Activated T-helper 17 cell treated with anti-CD3 and anti-CD28 coated beads, Interleukin-2, amount 50 U/mL, for 72 hours (primary cell): Measurements from ENCODE around the gene PKP1. TPM values are rescaled to one million over a fixed set of nuclear protein-coding genes. Genes with fewer than 3 reads are reported as not detected.

ENCODE experiments used
- ATAC-seq: fragments of 150-1000 bp; cut with Tn5 transposase; replicated peaks from 2 replicates; pipeline ENCODE4 v1.10.0; 2021; ENCODE audit warnings: mild to moderate bottlenecking, moderate library complexity
- H3K27ac Mint-ChIP-seq: one replicate; pipeline ENCODE4 v1.8.0; 2022; ENCODE audit warnings: mixed read lengths
- H3K27me3 Mint-ChIP-seq: one replicate; pipeline ENCODE4 v1.8.0; 2022; ENCODE audit warnings: mixed read lengths
- H3K36me3 Mint-ChIP-seq: one replicate; pipeline ENCODE4 v1.8.0; 2022; ENCODE audit warnings: low read depth, mild to moderate bottlenecking, mixed read lengths
- H3K4me1 Mint-ChIP-seq: one replicate; pipeline ENCODE4 v1.8.0; 2022; ENCODE audit warnings: mixed read lengths
- H3K4me3 Mint-ChIP-seq: one replicate; pipeline ENCODE4 v1.8.0; 2022; ENCODE audit warnings: mild to moderate bottlenecking, mixed read lengths
- H3K9me3 Mint-ChIP-seq: one replicate; pipeline ENCODE4 v1.8.0; 2022; ENCODE audit warnings: mixed read lengths
- total RNA-seq, 2 donors: library from RNA; stranded (reverse); gene quantifications; one replicate each; pipeline ENCODE4 v1.2.3, GENCODE V29; 2022

PKP1 gene
- total RNA-seq, 2 donors from 2014 or later: not detected

- H3K4me3 Mint-ChIP-seq: no peak overlapping the region
- H3K4me1 Mint-ChIP-seq: no peaks in the 10 kb centered on the region
- ATAC-seq: no peak
- no peaks in the 10 kb centered on the region for H3K9me3 Mint-ChIP-seq
- peaks cover 30% of the 10 kb centered on the region for H3K27me3 Mint-ChIP-seq
- no peaks in the 10 kb centered on the region for H3K36me3 Mint-ChIP-seq
- no peak overlapping the region for H3K27ac Mint-ChIP-seq
Measured at GRCh38 chr1:201374364-201374763, 91.1 kb downstream of the PKP1 start.

- Mint-ChIP-seq H3K36me3 (no peaks in the 10 kb centered on the region), H3K27me3 (peaks cover 30% of the 10 kb centered on the region), H3K4me3 (no peak overlapping the region), H3K27ac (no peak overlapping the region), H3K9me3 (no peaks in the 10 kb centered on the region), H3K4me1 (no peaks in the 10 kb centered on the region)
- ATAC-seq: no peak
Measured at GRCh38 chr1:201375169-201375568, 91.9 kb downstream of the PKP1 start.

- Mint-ChIP-seq H3K9me3 (no peaks in the 10 kb centered on the region), H3K4me1 (no peaks in the 10 kb centered on the region), H3K27me3 (peaks cover 29% of the 10 kb centered on the region), H3K4me3 (no peak overlapping the region), H3K36me3 (no peaks in the 10 kb centered on the region), H3K27ac (no peak overlapping the region)
- ATAC-seq: no peak
Measured at GRCh38 chr1:201376107-201376463, 92.8 kb downstream of the PKP1 start.

- Mint-ChIP-seq H3K4me1 (no peaks in the 10 kb centered on the region), H3K27me3 (peaks cover 25% of the 10 kb centered on the region), H3K4me3 (no peak overlapping the region), H3K36me3 (no peaks in the 10 kb centered on the region), H3K9me3 (no peaks in the 10 kb centered on the region), H3K27ac (no peak overlapping the region)
- ATAC-seq: no peak
Measured at GRCh38 chr1:201376464-201377374, 93.4 kb downstream of the PKP1 start.

GRCh38 chr1:201377611-201378092 is 94.3 kb downstream of the PKP1 start, which contains the start of gene TNNT2:
Gene TNNT2 (minus strand): TSS chr1:201377680. CDS start chr1:201373254, 4,426 bp downstream.
- Mint-ChIP-seq H3K9me3 (no peaks in the 10 kb centered on the region), H3K4me3 (no peak within 1 kb of the TSS), H3K27ac (no peak within 1 kb of the TSS), H3K27me3 (peaks cover 21% of the 10 kb centered on the region), H3K36me3 (no peaks in the 10 kb centered on the region), H3K4me1 (no peaks in the 10 kb centered on the region)
- no peak for ATAC-seq

- peaks cover 24% of the 10 kb centered on the region for H3K27me3 Mint-ChIP-seq
- no peaks in the 10 kb centered on the region for H3K4me1 Mint-ChIP-seq
- no peak overlapping the region for H3K4me3 Mint-ChIP-seq
- H3K36me3 Mint-ChIP-seq: no peaks in the 10 kb centered on the region
- no peak for ATAC-seq
- H3K9me3 Mint-ChIP-seq: no peaks in the 10 kb centered on the region
- H3K27ac Mint-ChIP-seq: no peak overlapping the region
Measured at GRCh38 chr1:201378804-201379203, 95.5 kb downstream of the PKP1 start.

- ATAC-seq: no peak
- Mint-ChIP-seq H3K9me3 (no peaks in the 10 kb centered on the region), H3K4me3 (no peak overlapping the region), H3K27ac (no peak overlapping the region), H3K4me1 (no peaks in the 10 kb centered on the region), H3K27me3 (peaks cover 24% of the 10 kb centered on the region), H3K36me3 (no peaks in the 10 kb centered on the region)
Measured at GRCh38 chr1:201379733-201380242, 96.5 kb downstream of the PKP1 start.

GRCh38 chr1:201381130-201381529 is 97.8 kb downstream of the PKP1 start:
- Mint-ChIP-seq H3K27me3 (peaks cover 19% of the 10 kb centered on the region), H3K9me3 (no peaks in the 10 kb centered on the region), H3K27ac (no peak overlapping the region), H3K4me1 (no peaks in the 10 kb centered on the region), H3K36me3 (no peaks in the 10 kb centered on the region), H3K4me3 (no peak overlapping the region)
- no peak for ATAC-seq

Other genes with a start within 250 kb of the PKP1 start
- gene CACNA1S, start 171.1 kb upstream of the PKP1 start, total RNA-seq: not detected
- under 1 TPM in 1 of 2 donors, not detected in 1; 0.19 TPM for gene ASCL5, start 156.3 kb upstream of the PKP1 start, total RNA-seq
- gene TMEM9, start 129.0 kb upstream of the PKP1 start, total RNA-seq: 10 to 100 TPM; 19.5 to 25.7 TPM
- gene IGFN1, start 92.7 kb upstream of the PKP1 start, total RNA-seq: under 1 TPM in 1 of 2 donors, not detected in 1; 0.21 TPM
- not detected for gene TNNT2, start 94.2 kb downstream of the PKP1 start, total RNA-seq
- gene LAD1, start 115.8 kb downstream of the PKP1 start, total RNA-seq: not detected
- not detected for gene TNNI1, start 138.2 kb downstream of the PKP1 start, total RNA-seq
- gene PHLDA3, start 185.7 kb downstream of the PKP1 start, total RNA-seq: 10 to 100 TPM in 1 of 2 donors, 1 to 10 TPM in 1; 9.4 to 21.0 TPM
- gene CSRP1, start 223.6 kb downstream of the PKP1 start, total RNA-seq: 10 to 100 TPM; 25.0 to 51.1 TPM